ENCODE data around the gene ALOX5AP. TPM values are rescaled to one million over a fixed set of nuclear protein-coding genes. Genes with fewer than 3 reads are reported as not detected.

The ALOX5AP gene
- total RNA-seq, 1 donor from 2014 or later = not detected

GRCh38 chr13:30692113-30692512 lies 43.2 kb upstream of the ALOX5AP start:
- DNase-seq (ENCODE audit: low read depth) (no peak), FAIRE-seq (no peak)
- Histone ChIP-seq H3K4me3 (ENCODE audit: low read depth, low read length) (no peak overlapping the region), H3K27me3 (ENCODE audit: control insufficient read depth, insufficient read depth, low read length) (no peaks in the 10 kb centered on the region), H3K36me3 (ENCODE audit: control insufficient read depth, insufficient read depth, low read length) (no peaks in the 10 kb centered on the region)
- TF ChIP-seq, protein P1, sequence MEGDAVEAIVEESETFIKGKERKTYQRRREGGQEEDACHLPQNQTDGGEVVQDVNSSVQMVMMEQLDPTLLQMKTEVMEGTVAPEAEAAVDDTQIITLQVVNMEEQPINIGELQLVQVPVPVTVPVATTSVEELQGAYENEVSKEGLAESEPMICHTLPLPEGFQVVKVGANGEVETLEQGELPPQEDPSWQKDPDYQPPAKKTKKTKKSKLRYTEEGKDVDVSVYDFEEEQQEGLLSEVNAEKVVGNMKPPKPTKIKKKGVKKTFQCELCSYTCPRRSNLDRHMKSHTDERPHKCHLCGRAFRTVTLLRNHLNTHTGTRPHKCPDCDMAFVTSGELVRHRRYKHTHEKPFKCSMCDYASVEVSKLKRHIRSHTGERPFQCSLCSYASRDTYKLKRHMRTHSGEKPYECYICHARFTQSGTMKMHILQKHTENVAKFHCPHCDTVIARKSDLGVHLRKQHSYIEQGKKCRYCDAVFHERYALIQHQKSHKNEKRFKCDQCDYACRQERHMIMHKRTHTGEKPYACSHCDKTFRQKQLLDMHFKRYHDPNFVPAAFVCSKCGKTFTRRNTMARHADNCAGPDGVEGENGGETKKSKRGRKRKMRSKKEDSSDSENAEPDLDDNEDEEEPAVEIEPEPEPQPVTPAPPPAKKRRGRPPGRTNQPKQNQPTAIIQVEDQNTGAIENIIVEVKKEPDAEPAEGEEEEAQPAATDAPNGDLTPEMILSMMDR (IDR thresholded peaks at IDR 0.05; ENCODE audit: insufficient read depth, low read length, severe bottlenecking) = no peak

DNA sequence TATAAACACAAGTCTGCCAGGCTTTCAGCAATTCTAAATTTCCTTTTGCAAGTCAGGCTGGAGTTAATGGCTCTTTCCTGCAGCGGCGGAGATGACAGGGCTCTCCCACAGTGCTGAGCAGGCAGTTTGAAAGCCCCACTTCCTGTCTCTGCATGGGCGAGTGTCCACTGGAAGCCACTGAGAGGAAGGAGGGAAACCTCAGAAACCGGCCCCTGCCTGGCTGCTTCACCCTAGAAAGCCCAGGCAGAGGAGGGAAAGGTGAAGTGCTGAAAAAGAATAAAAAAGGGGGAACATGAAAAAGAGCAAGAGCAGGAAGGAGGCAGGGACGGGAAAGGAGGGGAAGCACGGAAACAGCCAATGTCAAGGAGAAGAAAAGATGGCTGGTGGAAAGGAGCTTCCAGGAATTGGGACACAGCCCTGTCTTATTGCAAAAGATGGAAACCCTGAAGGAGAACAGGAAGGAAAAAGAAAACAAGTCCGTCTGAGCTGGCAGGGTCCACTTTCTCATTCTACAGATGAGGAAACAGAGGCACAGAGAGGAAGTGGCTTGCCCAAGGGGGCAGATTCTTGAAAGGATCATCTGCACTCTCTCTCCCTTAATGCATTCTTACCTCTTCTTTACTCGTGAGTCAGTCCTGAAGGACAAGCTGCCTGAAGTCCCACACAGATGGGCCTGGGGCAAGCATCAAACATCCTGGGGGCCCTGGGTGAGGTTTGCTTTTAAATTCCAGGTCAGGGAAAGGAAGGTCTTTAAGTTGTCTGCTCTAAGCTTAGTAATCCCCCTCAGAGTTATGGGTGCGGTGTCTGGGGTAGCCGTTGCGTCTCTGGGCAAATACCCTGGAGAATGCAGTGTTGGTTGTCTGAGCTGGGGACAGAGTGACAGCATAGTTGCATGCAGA lies 38.8 kb upstream of the ALOX5AP start:
- TF ChIP-seq, protein P1 (IDR thresholded peaks at IDR 0.05; ENCODE audit: insufficient read depth, low read length, severe bottlenecking) = no peak
- Histone ChIP-seq H3K27me3 (ENCODE audit: control insufficient read depth, insufficient read depth, low read length) (no peaks in the 10 kb centered on the region), H3K36me3 (ENCODE audit: control insufficient read depth, insufficient read depth, low read length) (no peaks in the 10 kb centered on the region), H3K4me3 (ENCODE audit: low read depth, low read length) (no peak overlapping the region)
- FAIRE-seq = no peak
- DNase-seq (ENCODE audit: low read depth) = no peak

DNA sequence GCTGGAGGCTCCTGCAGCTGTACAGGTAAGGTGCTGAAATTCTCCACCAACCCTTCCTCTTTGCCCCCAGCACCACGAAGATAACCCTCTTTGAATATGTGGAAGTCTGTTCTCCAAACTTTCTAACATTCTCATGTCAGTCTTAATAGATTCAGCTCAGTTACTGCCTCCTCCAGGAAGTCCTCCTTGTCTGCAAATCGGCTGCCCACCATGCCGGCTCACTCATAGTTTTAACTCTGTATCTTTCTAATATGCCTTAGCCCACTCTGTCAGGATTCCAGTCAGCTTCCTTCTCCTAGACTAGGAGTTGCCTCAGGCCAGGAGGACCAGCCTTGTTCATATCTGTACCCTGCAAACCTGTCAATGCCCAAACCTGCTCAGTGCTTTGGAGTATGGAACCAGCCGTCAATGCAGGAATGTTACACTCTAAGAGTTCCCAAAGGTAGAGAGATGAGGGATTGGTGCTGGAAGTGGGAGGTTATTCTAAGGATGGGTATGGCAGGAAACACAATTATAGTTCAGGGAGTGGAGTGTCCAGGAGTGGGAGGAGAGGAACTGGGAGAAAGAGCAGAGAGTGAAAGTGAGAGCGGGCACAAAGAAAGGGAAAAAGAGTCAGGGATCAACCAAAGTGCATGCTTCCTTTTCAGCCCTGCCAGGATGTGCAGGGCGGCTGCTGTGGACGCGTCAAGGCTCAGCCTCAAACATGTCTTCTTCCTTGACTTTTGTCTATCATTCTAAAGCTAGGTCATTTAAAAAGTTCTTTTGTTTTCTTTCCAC lies 38.0 kb upstream of the ALOX5AP start:
- FAIRE-seq = no peak
- Histone ChIP-seq H3K4me3 (ENCODE audit: low read depth, low read length) (no peak overlapping the region), H3K27me3 (ENCODE audit: control insufficient read depth, insufficient read depth, low read length) (no peaks in the 10 kb centered on the region), H3K36me3 (ENCODE audit: control insufficient read depth, insufficient read depth, low read length) (no peaks in the 10 kb centered on the region)
- DNase-seq (ENCODE audit: low read depth) = no peak
- TF ChIP-seq, protein P1 (IDR thresholded peaks at IDR 0.05; ENCODE audit: insufficient read depth, low read length, severe bottlenecking) = no peak

GRCh38 chr13:30697996-30698401 lies 37.3 kb upstream of the ALOX5AP start:
- H3K4me3 ChIP-seq (ENCODE audit: low read depth, low read length) = no peak overlapping the region

GRCh38 chr13:30698488-30699005 lies 36.8 kb upstream of the ALOX5AP start:
- H3K27me3 ChIP-seq (ENCODE audit: control insufficient read depth, insufficient read depth, low read length) = no peaks in the 10 kb centered on the region
- DNase-seq (ENCODE audit: low read depth) (no peak), FAIRE-seq (no peak)
- TF ChIP-seq, protein P1 (IDR thresholded peaks at IDR 0.05; ENCODE audit: insufficient read depth, low read length, severe bottlenecking) = no peak
- H3K36me3 ChIP-seq (ENCODE audit: control insufficient read depth, insufficient read depth, low read length) = no peaks in the 10 kb centered on the region
- no peak overlapping the region for H3K4me3 ChIP-seq (ENCODE audit: low read depth, low read length)

More at GRCh38 chr13:30697996-30698401, 37.3 kb upstream of the ALOX5AP start:
- H3K36me3 ChIP-seq (ENCODE audit: control insufficient read depth, insufficient read depth, low read length) = no peaks in the 10 kb centered on the region
- DNase-seq (ENCODE audit: low read depth) (no peak), FAIRE-seq (no peak)
- no peaks in the 10 kb centered on the region for H3K27me3 ChIP-seq (ENCODE audit: control insufficient read depth, insufficient read depth, low read length)
- TF ChIP-seq, protein P1 (IDR thresholded peaks at IDR 0.05; ENCODE audit: insufficient read depth, low read length, severe bottlenecking) = no peak

Data from bronchial epithelial cell (primary cell).